Epithelial cell of esophagus (primary cell): ENCODE data around the gene RNF26.

Experiments used
- DNase-seq: peaks from one replicate; pipeline ENCODE4 v3.0.0; 2010; ENCODE audit warnings: low read depth
- H3K4me3 ChIP-seq: 2 replicates; pipeline ENCODE4 v1.5.1; 2011; ENCODE audit warnings: mild to moderate bottlenecking, low read length, control low read depth
- TF ChIP-seq, protein P1 (sequence below): IDR thresholded peaks from 2 replicates; pipeline ENCODE4 v1.5.1; 2011; ENCODE audit warnings: low read depth, mild to moderate bottlenecking, low read length, control low read depth, inconsistent platforms; ENCODE audit not compliant: insufficient read depth; ENCODE audit errors: missing control alignments

RNF26 gene

DNA sequence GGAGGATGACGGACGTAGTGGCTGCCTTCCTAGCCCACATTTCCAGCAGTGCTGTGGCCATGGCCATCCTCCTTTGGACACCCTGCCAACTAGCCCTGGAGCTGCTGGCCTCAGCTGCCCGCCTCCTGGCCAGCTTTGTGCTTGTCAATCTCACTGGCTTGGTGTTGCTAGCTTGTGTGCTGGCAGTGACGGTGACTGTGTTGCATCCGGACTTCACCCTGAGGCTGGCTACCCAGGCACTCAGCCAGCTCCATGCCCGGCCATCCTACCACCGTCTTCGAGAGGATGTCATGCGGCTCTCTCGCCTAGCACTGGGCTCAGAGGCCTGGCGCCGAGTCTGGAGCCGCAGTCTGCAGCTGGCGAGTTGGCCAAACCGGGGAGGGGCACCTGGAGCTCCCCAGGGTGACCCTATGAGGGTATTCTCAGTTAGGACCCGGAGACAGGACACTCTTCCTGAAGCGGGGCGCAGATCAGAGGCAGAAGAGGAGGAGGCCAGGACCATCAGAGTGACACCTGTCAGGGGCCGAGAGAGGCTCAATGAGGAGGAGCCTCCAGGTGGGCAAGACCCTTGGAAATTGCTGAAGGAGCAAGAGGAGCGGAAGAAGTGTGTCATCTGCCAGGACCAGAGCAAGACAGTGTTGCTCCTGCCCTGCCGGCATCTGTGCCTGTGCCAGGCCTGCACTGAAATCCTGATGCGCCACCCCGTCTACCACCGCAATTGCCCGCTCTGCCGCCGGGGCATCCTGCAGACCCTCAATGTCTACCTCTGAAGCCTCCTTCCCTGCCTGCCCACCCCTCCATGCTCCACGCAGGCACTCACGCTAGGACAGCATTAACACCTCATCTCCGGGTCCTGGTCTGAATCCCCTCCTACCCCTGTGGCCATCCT lies 1.6 kb downstream of the RNF26 start:
- TF ChIP-seq, protein P1, sequence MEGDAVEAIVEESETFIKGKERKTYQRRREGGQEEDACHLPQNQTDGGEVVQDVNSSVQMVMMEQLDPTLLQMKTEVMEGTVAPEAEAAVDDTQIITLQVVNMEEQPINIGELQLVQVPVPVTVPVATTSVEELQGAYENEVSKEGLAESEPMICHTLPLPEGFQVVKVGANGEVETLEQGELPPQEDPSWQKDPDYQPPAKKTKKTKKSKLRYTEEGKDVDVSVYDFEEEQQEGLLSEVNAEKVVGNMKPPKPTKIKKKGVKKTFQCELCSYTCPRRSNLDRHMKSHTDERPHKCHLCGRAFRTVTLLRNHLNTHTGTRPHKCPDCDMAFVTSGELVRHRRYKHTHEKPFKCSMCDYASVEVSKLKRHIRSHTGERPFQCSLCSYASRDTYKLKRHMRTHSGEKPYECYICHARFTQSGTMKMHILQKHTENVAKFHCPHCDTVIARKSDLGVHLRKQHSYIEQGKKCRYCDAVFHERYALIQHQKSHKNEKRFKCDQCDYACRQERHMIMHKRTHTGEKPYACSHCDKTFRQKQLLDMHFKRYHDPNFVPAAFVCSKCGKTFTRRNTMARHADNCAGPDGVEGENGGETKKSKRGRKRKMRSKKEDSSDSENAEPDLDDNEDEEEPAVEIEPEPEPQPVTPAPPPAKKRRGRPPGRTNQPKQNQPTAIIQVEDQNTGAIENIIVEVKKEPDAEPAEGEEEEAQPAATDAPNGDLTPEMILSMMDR = no peak
- H3K4me3 ChIP-seq = peak overlapping the region; percentile 75
- no peak for DNase-seq

DNA sequence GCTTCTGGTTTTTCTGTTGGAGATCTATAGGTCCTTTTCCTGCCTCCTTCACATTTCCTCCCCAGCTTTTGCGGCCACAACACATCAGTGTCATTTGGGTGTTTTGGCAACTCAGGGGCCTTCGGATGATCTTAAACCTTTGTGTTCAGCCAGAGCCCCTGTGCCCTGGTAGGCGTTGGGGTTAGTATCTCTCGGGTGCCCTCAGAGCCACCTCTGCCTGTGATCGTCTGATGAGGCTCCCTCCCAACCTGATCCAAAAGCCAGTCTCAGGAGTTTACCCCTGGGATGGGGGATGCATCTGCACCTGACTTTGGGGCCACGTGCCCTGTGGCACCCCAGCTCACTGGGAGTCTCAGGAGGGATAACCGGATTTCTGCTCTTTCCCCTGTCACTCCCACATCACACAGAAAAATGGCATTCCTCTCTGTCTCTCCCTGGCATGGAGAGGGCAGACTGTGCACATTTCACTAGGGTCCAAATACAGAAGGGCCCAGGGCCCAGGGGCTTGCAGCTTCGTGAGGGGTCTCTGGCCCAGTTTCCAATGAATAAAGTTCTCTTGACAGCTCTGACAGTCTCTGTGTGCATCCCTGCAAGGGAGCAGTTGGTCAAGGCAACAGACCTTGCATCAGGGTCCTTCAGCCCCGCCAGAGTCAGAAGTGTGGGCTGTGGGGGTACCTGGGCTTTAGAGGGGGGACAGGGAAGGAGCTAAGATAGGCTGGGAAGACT lies 2.6 kb downstream of the RNF26 start:
- no peak for DNase-seq
- no peak overlapping the region for H3K4me3 ChIP-seq
- TF ChIP-seq, protein P1 = no peak

DNA sequence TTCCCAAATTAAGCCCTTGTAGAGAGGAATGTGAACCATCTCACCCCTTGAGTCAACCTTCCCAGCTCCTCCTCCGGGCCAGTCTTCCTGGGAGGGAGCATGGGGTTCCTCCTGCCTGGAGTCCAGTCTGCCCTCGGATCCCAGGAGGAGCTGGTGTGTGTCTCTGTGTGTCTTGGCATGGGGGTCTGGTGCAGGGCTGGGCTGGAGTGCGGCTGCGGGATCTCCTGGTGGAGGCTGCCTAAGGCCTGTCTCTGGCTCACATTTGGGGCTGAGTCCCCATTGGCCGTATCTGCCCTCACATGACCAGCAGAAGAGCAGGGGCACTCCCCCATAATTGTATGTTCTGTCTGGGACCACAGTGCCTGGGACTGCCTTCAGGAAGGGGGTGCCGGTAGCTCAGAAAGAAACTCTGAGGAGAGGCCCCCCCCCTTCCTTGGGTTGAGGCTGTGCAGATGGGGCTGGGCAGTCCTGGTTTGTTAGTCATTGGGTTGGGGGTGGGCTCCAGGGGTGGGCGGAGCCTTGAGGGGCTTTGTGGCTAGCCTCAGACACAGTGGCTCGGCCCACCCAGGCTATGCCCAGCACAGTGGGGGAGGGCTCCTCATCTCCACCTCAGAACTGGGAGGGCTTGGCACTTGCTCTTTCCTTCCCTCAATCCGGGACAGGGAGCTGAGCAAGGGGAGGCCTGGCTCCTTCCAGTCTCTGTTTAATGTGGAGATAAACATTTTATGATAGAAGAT lies 3.4 kb downstream of the RNF26 start:
- DNase-seq = no peak
- TF ChIP-seq, protein P1 = no peak
- no peak overlapping the region for H3K4me3 ChIP-seq

- DNase-seq = peak; percentile 64
- TF ChIP-seq, protein P1 = peak; percentile 84
- no peak overlapping the region for H3K4me3 ChIP-seq
Observed at GRCh38 chr11:119338318-119338890, 4.1 kb downstream of the RNF26 start.

- H3K4me3 ChIP-seq = no peak overlapping the region
- no peak for DNase-seq
- TF ChIP-seq, protein P1 = no peak
Observed at GRCh38 chr11:119338965-119339588, 4.8 kb downstream of the RNF26 start.

DNA sequence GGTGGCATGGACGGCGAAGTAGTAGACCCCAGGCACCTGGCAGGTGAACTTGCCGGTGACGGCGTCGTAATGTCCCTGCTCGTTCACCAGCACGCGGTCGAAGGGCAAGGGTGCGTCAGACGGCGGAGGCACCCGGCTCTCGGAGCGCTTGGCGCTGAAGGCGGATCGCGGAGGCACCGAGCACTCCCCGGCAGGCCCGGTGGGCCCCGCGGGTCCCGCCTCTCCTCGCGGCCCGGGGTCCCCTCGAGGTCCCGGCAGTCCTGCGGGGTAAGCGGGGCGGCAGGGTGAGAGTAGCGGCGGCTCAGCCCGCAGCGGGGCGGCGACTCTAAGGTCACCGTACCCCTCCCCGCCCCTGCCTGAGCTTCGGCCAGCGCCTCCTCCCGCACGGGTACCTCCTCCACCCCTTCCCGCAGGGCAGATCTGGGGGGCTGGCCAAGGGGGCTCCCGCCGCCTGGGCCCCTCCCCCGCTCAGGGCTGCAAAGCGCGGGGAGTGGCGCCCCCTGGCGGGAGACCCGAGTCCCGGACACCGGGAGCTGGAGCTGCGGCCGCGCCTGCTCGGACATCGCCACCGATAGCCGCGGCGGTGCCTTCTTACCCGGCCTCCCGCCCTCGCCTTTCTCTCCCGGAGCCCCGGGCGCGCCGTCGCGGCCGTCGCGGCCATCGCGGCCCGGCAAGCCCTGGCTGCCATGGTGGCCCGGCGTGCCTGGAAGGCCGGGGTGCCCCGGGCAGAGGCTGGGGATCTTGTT lies 5.4 kb downstream of the RNF26 start:
- peak; percentile 29 for DNase-seq
- H3K4me3 ChIP-seq = peak overlapping the region; percentile 3
- TF ChIP-seq, protein P1 = peak; percentile 40
